Measurements from ENCODE around the gene SUSD1. TPM values are rescaled to one million over a fixed set of nuclear protein-coding genes. Genes with fewer than 3 reads are reported as not detected.

Gene SUSD1
- 33.8 and 47.6 TPM in 2 replicates for total RNA-seq

GRCh38 chr9:112174965-112175795 is at the start of gene SUSD1:
TSS of gene SUSD1 (minus strand) at chr9:112175297. CDS start at chr9:112175235, 62 bp downstream.
- H3K4me3 ChIP-seq (ENCODE audit: low read depth, low read length) = peak within 1 kb of the TSS; percentile 28
- no peak for TF ChIP-seq CTCF (IDR thresholded peaks at IDR 0.05; ENCODE audit: insufficient read depth, low read length, poor library complexity, severe bottlenecking)

GRCh38 chr9:112224401-112225289 is 49.5 kb upstream of the SUSD1 start:
- no peak for TF ChIP-seq CTCF (IDR thresholded peaks at IDR 0.05; ENCODE audit: insufficient read depth, low read length, poor library complexity, severe bottlenecking)
- DNase-seq (ENCODE audit: low read depth) = no peak
- no peaks in the 10 kb centered on the region for H3K36me3 ChIP-seq (ENCODE audit: control insufficient read depth, insufficient read depth, low read length)

More at GRCh38 chr9:112174965-112175795, at the start of gene SUSD1:
- Histone ChIP-seq H3K27me3 (ENCODE audit: control insufficient read depth, insufficient read depth, low read length) (no peaks in the 10 kb centered on the region), H3K36me3 (ENCODE audit: control insufficient read depth, insufficient read depth, low read length) (no peaks in the 10 kb centered on the region)
- no peak for DNase-seq (ENCODE audit: low read depth)

GRCh38 chr9:112218908-112219307 is 43.8 kb upstream of the SUSD1 start:
- H3K4me3 ChIP-seq (ENCODE audit: low read depth, low read length) = no peak overlapping the region
- no peak for TF ChIP-seq CTCF (IDR thresholded peaks at IDR 0.05; ENCODE audit: insufficient read depth, low read length, poor library complexity, severe bottlenecking)
- no peaks in the 10 kb centered on the region for H3K36me3 ChIP-seq (ENCODE audit: control insufficient read depth, insufficient read depth, low read length)
- H3K27me3 ChIP-seq (ENCODE audit: control insufficient read depth, insufficient read depth, low read length) = no peaks in the 10 kb centered on the region
- no peak for DNase-seq (ENCODE audit: low read depth)

More at GRCh38 chr9:112224401-112225289, 49.5 kb upstream of the SUSD1 start:
- Histone ChIP-seq H3K27me3 (ENCODE audit: control insufficient read depth, insufficient read depth, low read length) (no peaks in the 10 kb centered on the region), H3K4me3 (ENCODE audit: low read depth, low read length) (no peak overlapping the region)

GRCh38 chr9:112212926-112213325 is 37.8 kb upstream of the SUSD1 start:
- Histone ChIP-seq H3K36me3 (ENCODE audit: control insufficient read depth, insufficient read depth, low read length) (peaks cover 2% of the 10 kb centered on the region), H3K4me3 (ENCODE audit: low read depth, low read length) (no peak overlapping the region), H3K27me3 (ENCODE audit: control insufficient read depth, insufficient read depth, low read length) (no peaks in the 10 kb centered on the region)
- no peak for DNase-seq (ENCODE audit: low read depth)
- no peak for TF ChIP-seq CTCF (IDR thresholded peaks at IDR 0.05; ENCODE audit: insufficient read depth, low read length, poor library complexity, severe bottlenecking)

- peaks cover 2% of the 10 kb centered on the region for H3K36me3 ChIP-seq (ENCODE audit: control insufficient read depth, insufficient read depth, low read length)
- DNase-seq (ENCODE audit: low read depth) = no peak
- H3K27me3 ChIP-seq (ENCODE audit: control insufficient read depth, insufficient read depth, low read length) = no peaks in the 10 kb centered on the region
- no peak for TF ChIP-seq CTCF (IDR thresholded peaks at IDR 0.05; ENCODE audit: insufficient read depth, low read length, poor library complexity, severe bottlenecking)
- H3K4me3 ChIP-seq (ENCODE audit: low read depth, low read length) = no peak overlapping the region
These were observed 32.4 kb upstream of the SUSD1 start for GRCh38 chr9:112207451-112207850.
